ENCODE data around the gene KCNN1.
"Not testable (repeated sequence)": the region's sequence is repeated elsewhere in the genome, so short reads cannot be mapped to it uniquely, and the experiment has no call there.

The KCNN1 gene

GRCh38 chr19:18032102-18032501 lies 65.2 kb downstream of the KCNN1 start:
- not testable (repeated sequence) for DNase-seq

GRCh38 chr19:18041054-18041453 lies 74.1 kb downstream of the KCNN1 start:
- DNase-seq = no peak

- no peak for DNase-seq
These were observed 76.8 kb downstream of the KCNN1 start for GRCh38 chr19:18043676-18044075.

GRCh38 chr19:18044825-18045304 lies 78.0 kb downstream of the KCNN1 start:
- peak; percentile 81 for DNase-seq

GRCh38 chr19:18045307-18046050 lies 78.6 kb downstream of the KCNN1 start:
- DNase-seq = no peak

GRCh38 chr19:18046059-18046718 lies 79.3 kb downstream of the KCNN1 start:
- peak; percentile 38 for DNase-seq

GRCh38 chr19:18049385-18049784 lies 82.5 kb downstream of the KCNN1 start:
- no peak for DNase-seq

Measured in NCI-H1694 (cell line).